Stimulated activated naive CD8-positive, alpha-beta T cell treated with anti-CD3 and anti-CD28 coated beads, Interleukin-15, amount 100 ng/mL, for 72 hours (primary cell): ENCODE results near the gene NEFH.
"Not testable (repeated sequence)": the region's sequence is repeated elsewhere in the genome, so short reads cannot be mapped to it uniquely, and the experiment has no call there.

Experiments
- ATAC-seq: fragments of 150-1000 bp; cut with Tn5 transposase; 2 replicates; pipeline ENCODE4 v1.10.0; 2021; ENCODE audit warnings: mild to moderate bottlenecking, moderate library complexity
- DNase-seq, 2 donors: peaks; one replicate each; pipeline ENCODE4 v3.0.0; 2021 to 2022
- H3K27ac Mint-ChIP-seq, 2 donors: one replicate each; pipeline ENCODE4 v1.8.0; 2022; ENCODE audit warnings: mild to moderate bottlenecking in 2 of 2, mixed read lengths in 2 of 2, moderate library complexity in 2 of 2
- H3K27me3 Mint-ChIP-seq: one replicate; pipeline ENCODE4 v1.8.0; 2022; ENCODE audit warnings: mixed read lengths
- H3K4me1 Mint-ChIP-seq: one replicate; pipeline ENCODE4 v1.8.0; 2022; ENCODE audit warnings: mild to moderate bottlenecking, mixed read lengths
- H3K4me3 Mint-ChIP-seq, 2 donors: one replicate each; pipeline ENCODE4 v1.8.0; 2022; ENCODE audit warnings: mild to moderate bottlenecking in 2 of 2, mixed read lengths in 2 of 2, moderate library complexity in 1 of 2
- H3K9me3 Mint-ChIP-seq, 2 donors: one replicate each; pipeline ENCODE4 v1.8.0; 2022; ENCODE audit warnings: mixed read lengths in 2 of 2

NEFH gene, protein sequence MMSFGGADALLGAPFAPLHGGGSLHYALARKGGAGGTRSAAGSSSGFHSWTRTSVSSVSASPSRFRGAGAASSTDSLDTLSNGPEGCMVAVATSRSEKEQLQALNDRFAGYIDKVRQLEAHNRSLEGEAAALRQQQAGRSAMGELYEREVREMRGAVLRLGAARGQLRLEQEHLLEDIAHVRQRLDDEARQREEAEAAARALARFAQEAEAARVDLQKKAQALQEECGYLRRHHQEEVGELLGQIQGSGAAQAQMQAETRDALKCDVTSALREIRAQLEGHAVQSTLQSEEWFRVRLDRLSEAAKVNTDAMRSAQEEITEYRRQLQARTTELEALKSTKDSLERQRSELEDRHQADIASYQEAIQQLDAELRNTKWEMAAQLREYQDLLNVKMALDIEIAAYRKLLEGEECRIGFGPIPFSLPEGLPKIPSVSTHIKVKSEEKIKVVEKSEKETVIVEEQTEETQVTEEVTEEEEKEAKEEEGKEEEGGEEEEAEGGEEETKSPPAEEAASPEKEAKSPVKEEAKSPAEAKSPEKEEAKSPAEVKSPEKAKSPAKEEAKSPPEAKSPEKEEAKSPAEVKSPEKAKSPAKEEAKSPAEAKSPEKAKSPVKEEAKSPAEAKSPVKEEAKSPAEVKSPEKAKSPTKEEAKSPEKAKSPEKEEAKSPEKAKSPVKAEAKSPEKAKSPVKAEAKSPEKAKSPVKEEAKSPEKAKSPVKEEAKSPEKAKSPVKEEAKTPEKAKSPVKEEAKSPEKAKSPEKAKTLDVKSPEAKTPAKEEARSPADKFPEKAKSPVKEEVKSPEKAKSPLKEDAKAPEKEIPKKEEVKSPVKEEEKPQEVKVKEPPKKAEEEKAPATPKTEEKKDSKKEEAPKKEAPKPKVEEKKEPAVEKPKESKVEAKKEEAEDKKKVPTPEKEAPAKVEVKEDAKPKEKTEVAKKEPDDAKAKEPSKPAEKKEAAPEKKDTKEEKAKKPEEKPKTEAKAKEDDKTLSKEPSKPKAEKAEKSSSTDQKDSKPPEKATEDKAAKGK

DNA sequence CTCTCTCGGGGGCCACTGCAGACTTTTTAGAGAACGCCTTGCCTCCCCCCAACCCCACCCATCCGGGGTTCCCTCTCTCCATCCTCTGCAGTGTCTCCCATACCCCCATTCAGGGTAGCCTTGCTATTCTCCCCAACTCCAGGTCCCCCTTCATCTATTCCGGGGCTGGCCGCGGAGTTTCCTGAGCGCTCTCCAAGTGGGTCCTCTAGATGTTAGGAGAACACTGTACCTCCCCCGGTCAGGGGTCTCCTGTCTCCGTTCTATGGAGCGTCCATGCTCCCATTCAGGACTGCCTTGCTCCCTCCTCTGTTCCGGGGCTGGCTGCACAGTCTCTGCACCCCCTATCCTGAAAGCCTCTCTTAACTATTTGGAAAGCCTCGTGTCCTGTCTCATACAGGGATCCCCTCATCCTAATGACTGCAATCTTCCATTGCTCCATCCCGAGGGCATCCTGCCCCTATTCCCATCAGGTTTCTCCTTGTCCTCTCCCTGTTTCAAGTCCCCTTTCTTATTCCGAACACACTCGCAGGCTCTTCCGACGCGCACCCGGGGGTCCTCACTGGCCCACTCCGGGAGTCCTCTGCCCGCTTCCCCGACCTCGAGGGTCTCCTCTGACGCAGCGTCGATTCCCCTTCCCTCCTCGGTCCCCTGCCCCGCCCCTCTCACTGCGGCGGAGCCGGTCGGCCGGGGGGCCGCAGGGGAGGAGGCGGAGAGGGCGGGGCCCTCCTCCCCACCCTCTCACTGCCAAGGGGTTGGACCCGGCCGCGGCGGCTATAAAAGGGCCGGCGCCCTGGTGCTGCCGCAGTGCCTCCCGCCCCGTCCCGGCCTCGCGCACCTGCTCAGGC lies at the start of gene NEFH:
Gene NEFH, plus strand, starts transcription at position 802 of the 845 bp plus-strand sequence. CDS start 45 bp downstream, outside the sequence.
- no peak for DNase-seq
- Mint-ChIP-seq H3K27ac (no peak within 1 kb of the TSS), H3K4me3 (peak within 1 kb of the TSS; percentile 52 to 77), H3K9me3 (no peaks in the 10 kb centered on the region), H3K4me1 (peaks cover 30% of the 10 kb centered on the region), H3K27me3 (peaks cover 71% of the 10 kb centered on the region)
- no peak for ATAC-seq

DNA sequence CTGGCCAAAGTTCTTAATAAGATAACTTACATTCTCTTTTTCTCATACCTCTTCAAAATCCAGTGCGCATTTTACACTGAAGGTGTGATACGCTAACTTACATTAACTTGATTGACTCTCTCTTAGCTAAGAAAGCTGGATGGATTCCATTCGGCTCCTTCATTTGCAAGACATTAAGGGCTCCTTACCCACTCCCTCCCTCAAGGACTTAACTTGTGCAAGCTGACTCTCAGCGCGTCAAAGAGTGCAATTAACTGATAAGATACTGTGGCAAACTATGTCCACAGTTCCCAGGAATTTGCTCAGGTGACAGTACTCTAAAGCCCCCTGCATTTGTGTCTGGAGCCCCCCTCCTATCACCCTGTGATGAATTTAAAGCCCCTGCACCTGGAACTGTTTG lies 48.0 kb upstream of the NEFH start:
- DNase-seq (no peak), ATAC-seq (no peak)
- Mint-ChIP-seq H3K9me3 (no peaks in the 10 kb centered on the region), H3K27me3 (peaks cover 57% of the 10 kb centered on the region), H3K4me1 (no peaks in the 10 kb centered on the region), H3K27ac (no peak overlapping the region), H3K4me3 (no peak overlapping the region)

DNA sequence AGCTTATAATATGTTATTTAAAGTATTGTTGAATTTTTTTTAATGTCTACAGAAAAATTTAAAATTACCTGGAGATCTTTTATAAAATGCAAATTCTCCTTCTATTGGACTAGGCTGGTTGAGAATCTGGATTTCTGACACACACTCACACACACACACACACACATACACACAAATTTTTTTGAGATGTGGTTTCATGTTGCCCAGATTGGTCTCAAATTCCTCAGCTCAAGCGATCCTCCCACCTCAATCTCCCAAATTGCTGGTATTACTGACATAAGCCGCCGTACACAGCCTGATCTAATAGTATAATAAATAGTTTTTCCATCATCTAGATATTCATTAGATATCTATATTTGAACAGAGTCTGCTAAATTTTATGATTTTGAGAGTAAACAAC lies 46.2 kb upstream of the NEFH start:
- ATAC-seq: no peak
- Mint-ChIP-seq H3K4me1 (no peaks in the 10 kb centered on the region), H3K4me3 (no peak overlapping the region), H3K27me3 (peaks cover 53% of the 10 kb centered on the region), H3K9me3 (no peaks in the 10 kb centered on the region), H3K27ac (no peak overlapping the region)
- DNase-seq: no peak

DNA sequence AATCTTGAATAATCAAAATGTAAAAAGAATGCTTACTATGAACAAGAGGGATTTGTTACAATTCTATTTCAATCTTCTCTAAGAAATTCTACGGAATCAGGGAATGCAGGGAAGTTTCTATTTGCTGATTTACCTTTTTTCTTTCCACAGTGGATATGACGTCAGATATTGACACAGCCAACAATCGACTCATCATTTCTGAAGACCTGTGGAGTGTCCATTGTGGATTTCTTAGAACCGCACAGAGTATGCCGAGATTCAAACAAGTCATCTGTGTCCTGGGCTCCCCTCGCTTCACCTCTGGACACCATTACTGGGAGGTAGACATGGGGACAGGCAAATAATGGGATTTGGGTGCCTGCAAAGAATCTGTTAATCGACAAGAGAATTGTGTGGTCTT lies 45.7 kb upstream of the NEFH start:
- no peaks in the 10 kb centered on the region for H3K4me1 Mint-ChIP-seq
- H3K9me3 Mint-ChIP-seq: no peaks in the 10 kb centered on the region
- H3K27ac Mint-ChIP-seq: no peak overlapping the region
- H3K4me3 Mint-ChIP-seq: no peak overlapping the region
- peaks cover 49% of the 10 kb centered on the region for H3K27me3 Mint-ChIP-seq
- ATAC-seq (no peak), DNase-seq (no peak)

DNA sequence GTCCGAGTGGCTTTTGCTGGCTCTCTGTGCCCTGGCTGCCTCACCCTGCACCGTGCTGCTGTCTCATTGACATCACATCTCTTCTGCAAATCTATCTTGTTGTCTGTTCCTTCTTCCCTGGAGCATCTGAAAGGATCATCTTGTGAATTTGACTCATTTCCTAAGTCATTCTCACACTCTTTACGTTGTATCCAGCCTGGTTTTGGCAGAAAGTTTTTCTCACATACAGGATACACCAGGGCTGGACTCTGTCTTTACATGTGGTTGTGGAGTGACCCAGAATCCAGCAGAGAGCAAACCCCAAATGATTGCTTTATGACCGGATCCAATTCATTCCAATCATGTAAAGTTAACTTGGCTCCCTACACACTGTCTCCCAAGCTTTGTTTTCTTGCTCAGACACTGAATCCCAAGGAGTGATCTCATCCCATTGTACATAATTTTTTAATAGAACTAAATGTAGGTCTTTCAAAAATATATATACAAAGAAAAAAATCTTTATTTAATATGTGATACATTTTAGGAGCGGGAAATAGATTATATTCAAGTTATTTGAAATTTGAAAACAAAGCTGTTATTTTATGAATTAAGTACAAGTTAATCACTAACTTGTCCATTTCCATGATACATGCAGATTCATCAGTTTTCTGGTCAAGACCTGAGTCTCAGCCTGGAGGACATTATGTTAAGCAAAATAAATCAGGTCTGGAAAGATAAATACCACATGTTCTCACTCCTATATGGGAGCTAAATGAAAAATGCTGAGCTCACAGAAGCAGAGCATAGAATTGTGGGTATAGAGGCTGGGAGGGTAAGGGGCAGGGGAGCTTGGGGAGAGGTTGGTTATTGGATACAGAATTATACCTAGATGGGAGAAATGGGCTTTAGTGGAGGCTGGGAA lies 44.5 kb upstream of the NEFH start:
- DNase-seq (no peak), ATAC-seq (no peak)
- peaks cover 42% of the 10 kb centered on the region for H3K27me3 Mint-ChIP-seq
- no peaks in the 10 kb centered on the region for H3K4me1 Mint-ChIP-seq
- no peak overlapping the region for H3K4me3 Mint-ChIP-seq
- no peak overlapping the region for H3K27ac Mint-ChIP-seq
- H3K9me3 Mint-ChIP-seq: no peaks in the 10 kb centered on the region

DNA sequence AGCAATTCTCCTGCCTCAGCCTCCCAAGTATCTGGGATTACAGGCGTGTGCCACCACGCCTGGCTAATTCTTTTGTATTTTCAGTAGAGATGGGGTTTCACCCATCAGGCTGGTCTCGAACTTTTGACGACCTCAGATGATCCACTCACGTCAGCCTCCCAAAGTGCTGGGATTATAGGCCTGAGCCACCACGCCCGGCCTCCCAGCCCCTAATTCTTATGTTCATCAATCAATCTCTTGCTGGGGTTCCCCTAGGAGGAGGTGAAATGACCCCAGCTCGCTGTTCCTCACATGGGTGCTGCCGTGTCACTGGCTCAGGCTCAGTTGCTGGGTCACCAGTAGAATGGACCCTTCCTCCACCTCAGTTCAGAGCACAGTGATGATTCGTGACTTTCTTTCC lies 41.7 kb upstream of the NEFH start, which contains the start of gene RFPL1:
Gene RFPL1, plus strand, starts transcription at position 301 of the 400 bp plus-strand sequence.
- ATAC-seq, H3K27ac Mint-ChIP-seq: not testable (repeated sequence)
- H3K27me3 Mint-ChIP-seq: peaks cover 33% of the 10 kb centered on the region

DNA sequence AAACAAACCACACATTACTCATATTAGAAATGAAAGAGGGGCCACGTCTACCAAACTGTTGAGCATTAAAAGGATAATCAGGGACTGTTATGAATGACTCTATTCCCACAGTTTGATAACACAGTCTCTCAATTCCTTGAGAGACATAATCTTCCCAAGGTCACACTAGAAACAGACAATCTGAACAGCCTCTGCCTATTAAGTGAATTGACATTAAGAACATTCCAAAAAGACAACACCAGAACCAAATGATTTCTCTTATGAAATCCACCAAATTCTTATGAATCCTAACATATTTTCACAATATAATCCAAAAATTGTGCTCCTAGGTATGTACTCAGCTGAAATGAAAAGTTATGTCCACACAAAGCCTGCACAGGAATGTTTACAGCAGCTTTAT lies 37.0 kb upstream of the NEFH start:
- no peaks in the 10 kb centered on the region for H3K9me3 Mint-ChIP-seq
- H3K4me3 Mint-ChIP-seq: no peak overlapping the region
- no peak for ATAC-seq
- DNase-seq: no peak
- peaks cover 6% of the 10 kb centered on the region for H3K27me3 Mint-ChIP-seq
- H3K4me1 Mint-ChIP-seq: no peaks in the 10 kb centered on the region
- H3K27ac Mint-ChIP-seq: no peak overlapping the region

More for the DNA sequence above, 41.7 kb upstream of the NEFH start, which contains the start of gene RFPL1:
- not testable (repeated sequence) for H3K4me3 Mint-ChIP-seq, H3K9me3 Mint-ChIP-seq, H3K4me1 Mint-ChIP-seq, DNase-seq

DNA sequence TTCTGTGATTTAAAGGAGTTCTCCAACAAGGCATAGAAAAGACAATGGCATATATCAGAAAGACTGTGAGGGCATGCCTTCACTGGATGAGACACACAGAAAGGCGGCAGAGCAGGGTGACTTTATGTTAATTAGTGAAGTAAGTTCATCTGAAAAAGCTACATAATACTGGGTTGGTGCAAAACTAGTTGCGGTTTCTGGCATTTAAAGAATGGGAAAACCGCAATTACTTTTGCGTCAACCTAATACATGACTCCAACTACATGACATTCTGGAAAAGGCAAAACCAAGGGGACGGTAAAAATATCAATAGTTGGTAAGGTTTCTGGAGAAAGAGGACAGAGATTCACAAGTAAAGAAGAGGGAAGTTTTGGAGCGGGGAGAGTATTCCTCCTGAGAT lies 36.6 kb upstream of the NEFH start:
- Mint-ChIP-seq H3K9me3 (no peaks in the 10 kb centered on the region), H3K27ac (no peak overlapping the region), H3K4me1 (no peaks in the 10 kb centered on the region), H3K27me3 (peaks cover 6% of the 10 kb centered on the region), H3K4me3 (no peak overlapping the region)
- no peak for ATAC-seq
- DNase-seq: no peak

DNA sequence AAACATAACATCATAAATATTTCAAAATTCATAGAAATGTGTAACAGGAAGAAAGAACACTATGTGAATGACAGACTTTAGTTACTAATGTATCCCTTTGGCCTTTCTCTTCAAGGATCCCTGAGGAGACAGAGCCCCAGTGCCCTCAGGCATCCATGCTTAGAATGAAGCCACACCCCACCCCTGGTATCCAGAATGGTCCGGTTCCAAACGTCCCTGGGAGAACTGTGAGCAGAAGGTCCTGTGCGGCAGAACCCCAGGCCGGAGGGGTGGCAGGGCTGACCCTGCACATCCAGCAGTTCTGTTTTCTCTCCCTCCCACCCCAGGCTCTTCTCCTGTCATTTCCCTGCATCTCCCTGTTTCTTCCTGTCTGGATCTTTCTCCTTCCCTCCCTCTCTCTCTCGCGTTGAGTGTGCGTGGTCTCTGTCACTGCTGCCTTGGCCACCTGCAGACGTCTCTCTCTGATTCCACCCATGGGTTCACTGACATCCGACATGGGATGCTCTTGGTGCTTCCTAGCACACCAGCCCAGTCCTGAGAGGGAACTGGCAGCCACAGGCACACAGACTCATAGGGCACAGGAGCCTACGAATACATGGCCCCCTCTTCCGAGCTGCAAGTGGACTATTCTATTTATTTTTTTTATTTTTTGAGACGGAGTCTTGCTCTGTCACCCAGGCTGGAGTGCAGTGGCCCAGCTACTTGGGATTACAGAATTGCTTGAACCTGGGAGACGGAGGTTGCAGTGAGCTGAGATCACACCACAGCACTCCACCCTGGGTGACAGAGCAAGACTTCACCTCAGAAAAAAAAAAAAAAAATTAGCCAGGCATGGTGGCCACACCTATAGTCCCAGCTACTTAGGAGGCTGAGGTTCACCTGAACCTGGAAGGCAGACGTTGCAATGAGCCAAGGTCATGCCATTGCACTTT lies 35.9 kb upstream of the NEFH start:
- no peak for ATAC-seq
- no peaks in the 10 kb centered on the region for H3K4me1 Mint-ChIP-seq

DNA sequence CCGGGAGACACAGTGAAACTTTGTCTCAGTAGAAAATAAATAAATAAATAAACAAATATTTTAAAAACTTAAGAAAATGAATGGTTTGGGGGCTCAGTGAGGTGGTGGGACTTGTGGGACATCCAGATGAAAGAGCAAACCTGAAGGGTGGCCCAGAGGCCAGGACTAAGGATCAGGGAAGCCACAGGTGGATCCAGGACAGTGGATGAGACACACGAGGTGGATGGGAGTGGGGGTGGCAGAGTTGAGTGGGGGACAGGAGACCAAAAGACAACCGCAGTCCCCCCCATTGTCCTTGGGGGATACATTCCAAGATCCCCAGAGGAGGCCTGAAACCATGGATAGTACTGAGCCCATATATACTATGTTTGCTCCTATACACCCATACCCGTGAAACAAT lies 34.5 kb upstream of the NEFH start:
- H3K27ac Mint-ChIP-seq: no peak overlapping the region
- H3K27me3 Mint-ChIP-seq: peaks cover 6% of the 10 kb centered on the region
- no peak for ATAC-seq
- H3K4me1 Mint-ChIP-seq: no peaks in the 10 kb centered on the region
- no peaks in the 10 kb centered on the region for H3K9me3 Mint-ChIP-seq
- no peak overlapping the region for H3K4me3 Mint-ChIP-seq
- DNase-seq: no peak

More for the DNA sequence above, 35.9 kb upstream of the NEFH start:
- Mint-ChIP-seq H3K27ac (no peak overlapping the region), H3K4me3 (no peak overlapping the region), H3K27me3 (peaks cover 6% of the 10 kb centered on the region), H3K9me3 (no peaks in the 10 kb centered on the region)
- no peak for DNase-seq

DNA sequence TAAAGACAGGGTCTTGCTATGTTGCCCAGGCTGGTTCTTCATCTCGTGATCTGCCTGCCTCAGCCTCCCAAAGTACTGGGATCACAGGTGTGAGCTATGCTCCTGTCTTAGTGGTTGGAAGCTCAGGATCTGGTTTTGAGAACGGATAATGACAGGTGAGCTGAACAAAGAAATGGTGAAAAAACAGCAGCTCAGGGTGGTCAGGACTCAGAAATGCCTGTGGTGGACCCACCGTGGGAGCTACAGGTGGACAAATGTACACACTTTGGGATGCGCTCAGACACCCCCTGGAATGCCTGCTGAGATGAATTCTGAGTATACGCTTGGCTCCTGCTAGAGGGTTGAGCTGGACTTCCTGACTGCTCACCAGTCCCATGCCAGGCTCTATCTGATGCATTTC lies 32.1 kb upstream of the NEFH start:
- Mint-ChIP-seq H3K4me3 (no peak overlapping the region), H3K27ac (no peak overlapping the region), H3K4me1 (no peaks in the 10 kb centered on the region), H3K9me3 (no peaks in the 10 kb centered on the region), H3K27me3 (no peaks in the 10 kb centered on the region)
- ATAC-seq (no peak), DNase-seq (no peak)

DNA sequence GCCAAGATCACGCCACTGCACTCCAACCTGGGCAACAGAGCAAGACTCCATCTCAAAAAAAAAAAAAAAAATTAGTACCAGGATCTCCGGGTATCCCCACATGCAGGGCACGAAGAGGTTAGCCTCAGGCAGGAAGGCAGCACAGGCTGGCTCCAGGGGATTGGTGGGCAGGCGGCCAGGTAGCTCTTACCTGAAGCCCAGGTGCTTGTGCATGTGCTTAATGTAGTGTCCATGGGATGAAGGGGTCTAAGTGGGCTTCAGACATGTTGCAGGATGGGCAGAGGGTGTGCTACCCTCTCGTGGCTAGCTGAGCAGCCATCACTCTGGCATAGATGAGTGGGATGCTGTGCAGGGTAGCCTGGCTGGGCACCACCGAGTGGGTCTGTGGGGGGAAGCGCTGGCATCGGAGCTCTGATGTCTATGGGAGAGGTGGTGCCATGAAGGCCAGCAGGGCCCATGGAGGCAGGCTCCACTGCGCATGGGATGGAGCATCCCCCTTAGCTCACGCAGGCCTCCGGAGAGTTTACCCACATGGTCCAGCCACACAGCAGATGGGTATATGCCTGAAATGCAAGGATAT lies 30.6 kb upstream of the NEFH start:
- H3K9me3 Mint-ChIP-seq: no peaks in the 10 kb centered on the region
- H3K27ac Mint-ChIP-seq: no peak overlapping the region
- H3K27me3 Mint-ChIP-seq: no peaks in the 10 kb centered on the region
- no peak overlapping the region for H3K4me3 Mint-ChIP-seq
- H3K4me1 Mint-ChIP-seq: no peaks in the 10 kb centered on the region
- DNase-seq (no peak), ATAC-seq (no peak)

DNA sequence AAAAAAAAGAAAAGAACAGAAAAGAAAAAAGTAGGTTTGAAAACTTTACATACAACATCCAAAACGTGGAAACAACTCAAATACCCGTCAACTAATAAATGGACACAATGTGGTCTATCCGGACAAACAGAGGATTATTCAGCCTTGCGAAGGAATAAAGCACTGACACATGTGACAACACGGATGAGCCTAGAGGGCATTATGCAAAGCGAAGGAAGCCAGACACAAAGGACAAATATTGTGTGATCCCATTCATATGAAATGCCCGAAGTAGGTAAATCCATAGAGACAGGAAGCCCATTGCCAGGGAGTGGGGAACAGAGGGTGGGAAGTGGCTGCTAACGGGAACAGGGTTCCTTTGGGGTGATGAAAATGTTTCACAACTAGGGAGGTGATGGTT lies 29.8 kb upstream of the NEFH start:
- Mint-ChIP-seq H3K4me3 (no peak overlapping the region), H3K4me1 (no peaks in the 10 kb centered on the region), H3K27ac (no peak overlapping the region), H3K9me3 (no peaks in the 10 kb centered on the region), H3K27me3 (no peaks in the 10 kb centered on the region)
- ATAC-seq: no peak
- DNase-seq: no peak
